HTR-8/SVneo (cell line): ENCODE measurements around the gene CDK11B.
"Not testable (repeated sequence)": the region's sequence is repeated elsewhere in the genome, so short reads cannot be mapped to it uniquely, and the experiment has no call there.

Experiments used
- DNase-seq: peaks from one replicate; pipeline ENCODE4 v3.0.0; 2011; ENCODE audit warnings: low spot score, mixed read lengths; ENCODE audit not compliant: insufficient read length
- FAIRE-seq: peaks from 2 replicates; lab custom pipeline; 2011; peaks lifted over from hg19 to GRCh38; lab: Jason Lieb, UNC

The CDK11B gene

DNA sequence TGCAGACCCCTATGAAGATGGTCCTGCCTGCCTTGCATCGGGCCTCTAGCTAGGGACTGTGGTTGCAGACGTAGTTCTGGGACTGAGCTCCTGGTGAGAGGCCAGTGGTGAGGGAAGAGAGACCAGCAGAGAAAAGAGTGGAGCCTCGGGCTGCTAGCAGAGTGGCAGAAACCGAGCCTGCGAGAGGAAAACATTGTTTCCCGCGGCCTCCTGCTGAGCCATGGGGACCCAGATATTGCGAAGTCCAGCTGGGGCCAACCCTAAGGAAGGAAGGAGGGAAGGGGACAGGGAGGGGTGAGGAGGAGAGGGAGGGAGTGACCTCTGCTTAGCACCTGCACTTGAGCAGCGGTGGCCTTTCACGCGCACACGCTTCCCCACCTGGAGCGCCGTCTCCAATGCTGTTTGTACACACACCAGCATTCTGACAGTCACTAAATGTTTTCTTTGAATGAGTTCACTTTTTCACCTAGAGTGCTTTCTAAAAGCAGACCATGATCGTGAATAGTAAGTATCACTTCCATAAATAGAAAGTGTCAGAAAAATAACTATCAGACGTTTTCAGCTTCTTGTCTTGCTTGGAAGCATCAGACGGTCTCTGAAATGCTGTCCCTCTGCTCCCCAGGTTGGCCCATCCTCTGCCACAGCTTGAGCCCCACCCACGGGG lies 56.4 kb downstream of the CDK11B start:
- DNase-seq: no peak
- no peak for FAIRE-seq

DNA sequence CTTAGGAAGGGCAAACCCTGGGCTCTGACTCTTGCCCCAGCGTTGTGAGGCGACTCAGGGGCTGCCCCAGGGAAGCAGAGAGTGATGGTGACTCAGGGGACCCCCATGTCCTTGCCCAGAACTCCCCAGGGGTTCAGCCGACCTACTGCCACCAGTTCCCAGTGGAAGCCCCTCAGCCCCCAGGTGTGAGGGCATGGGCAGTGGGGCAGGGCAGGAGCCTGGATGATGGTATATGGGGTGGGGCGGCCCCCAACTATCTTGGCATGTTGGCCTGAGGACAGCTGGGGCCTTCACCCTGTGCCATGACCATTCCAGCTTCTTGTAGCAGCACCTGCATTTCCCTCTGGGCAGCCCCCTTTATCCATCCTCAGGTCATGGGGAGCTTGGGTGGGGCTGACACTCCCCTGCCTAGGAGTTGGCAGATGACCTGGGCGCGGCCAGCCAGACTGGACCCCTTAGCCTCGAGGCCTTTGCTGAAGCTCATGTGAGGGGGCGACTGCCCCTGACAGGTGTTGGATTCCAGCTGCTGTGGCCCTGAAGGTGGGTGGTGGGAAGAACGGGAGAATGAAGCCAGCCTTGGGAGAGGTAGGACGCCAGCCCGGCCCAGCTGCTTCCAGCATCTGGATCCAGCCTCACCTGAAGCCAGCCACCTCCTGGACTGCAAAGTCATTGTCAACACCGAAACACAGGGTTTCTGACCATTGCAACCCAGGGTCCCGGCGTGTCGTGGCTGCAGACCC lies 57.1 kb downstream of the CDK11B start:
- no peak for FAIRE-seq
- DNase-seq: no peak

DNA sequence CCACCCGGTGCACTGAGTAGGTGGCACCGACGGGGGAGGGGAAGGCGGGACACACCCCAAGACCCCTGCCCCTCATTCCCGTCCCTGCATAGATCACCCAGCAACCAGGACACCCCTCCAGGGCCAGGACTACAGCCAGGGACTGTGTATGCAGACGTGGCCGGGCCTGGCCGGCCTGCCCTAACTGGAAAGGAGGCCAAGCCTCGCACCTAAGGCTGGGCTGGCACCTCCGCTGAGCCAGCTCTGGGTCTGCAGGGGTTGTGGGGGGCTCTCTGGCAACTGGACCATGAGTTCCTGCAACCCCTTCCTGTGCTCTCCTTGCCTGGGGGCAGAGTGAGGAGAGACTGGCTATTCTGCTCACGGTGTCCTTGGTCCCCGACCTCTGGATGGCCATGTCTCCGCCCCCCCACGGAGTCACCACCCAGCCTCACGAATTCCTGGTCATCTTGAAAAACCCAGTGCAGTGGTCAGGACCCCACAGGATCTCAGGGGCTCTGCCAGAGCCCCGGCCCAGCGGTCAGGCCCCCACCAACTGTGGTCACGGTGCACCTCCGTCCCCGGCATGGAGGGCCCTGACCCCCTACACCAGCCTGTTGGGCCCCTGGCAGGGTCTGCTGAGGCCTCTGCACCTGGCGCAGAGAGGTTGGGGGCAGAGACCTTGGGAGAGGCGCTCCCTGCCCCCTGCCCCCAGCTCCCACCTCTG lies 57.8 kb downstream of the CDK11B start:
- DNase-seq (no peak), FAIRE-seq (no peak)

DNA sequence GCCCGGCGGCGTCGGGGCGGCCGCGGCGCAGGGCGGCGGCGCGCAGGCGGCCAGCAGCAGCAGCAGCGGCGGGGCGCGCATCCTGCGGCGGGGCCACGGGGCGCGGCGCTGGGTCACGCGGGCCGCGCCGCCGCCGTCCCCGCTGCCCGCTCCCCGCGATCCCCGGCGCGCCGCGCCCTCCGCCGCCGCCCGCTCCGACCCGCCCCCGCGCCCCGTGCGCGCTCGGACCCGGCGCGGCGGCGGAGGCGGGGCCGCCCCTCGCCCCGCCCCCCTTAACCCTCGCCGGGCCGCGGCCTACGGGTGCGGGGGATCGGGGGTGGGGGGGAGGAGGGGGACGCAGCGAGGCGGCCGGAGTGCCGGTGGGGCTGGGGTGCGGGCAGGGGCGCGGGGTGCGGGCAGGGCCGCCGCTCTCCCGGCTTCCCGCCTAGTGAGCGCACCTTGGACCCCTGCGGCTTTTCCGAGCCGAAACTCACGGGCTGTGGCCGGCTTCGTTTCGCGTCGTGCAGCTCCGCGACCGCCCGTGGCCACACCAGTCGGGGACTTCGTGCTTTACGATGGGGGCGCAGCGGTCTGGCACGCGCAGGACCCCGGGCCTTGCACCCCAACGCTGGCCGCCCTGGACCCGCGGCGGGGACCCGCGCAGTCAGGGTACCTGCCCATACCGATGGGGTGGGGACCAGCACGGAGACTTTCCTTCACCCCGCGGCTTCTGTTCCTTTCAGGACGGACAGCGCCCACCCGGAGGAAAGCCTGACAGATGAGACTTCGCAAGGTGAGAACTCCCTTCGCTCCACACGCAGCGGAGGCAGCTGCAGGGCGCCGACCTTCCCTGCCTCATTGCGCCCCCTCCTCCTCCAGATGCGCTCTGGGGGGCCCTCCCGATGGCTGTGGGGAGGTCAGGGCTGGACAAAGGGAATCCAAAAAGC lies 58.6 kb downstream of the CDK11B start, which contains the start of gene FNDC10:
FNDC10 (minus strand) TSS at position 201 of the 926 bp plus-strand sequence; CDS start at position 81, 120 bp downstream.
- DNase-seq: no peak
- no peak for FAIRE-seq

DNA sequence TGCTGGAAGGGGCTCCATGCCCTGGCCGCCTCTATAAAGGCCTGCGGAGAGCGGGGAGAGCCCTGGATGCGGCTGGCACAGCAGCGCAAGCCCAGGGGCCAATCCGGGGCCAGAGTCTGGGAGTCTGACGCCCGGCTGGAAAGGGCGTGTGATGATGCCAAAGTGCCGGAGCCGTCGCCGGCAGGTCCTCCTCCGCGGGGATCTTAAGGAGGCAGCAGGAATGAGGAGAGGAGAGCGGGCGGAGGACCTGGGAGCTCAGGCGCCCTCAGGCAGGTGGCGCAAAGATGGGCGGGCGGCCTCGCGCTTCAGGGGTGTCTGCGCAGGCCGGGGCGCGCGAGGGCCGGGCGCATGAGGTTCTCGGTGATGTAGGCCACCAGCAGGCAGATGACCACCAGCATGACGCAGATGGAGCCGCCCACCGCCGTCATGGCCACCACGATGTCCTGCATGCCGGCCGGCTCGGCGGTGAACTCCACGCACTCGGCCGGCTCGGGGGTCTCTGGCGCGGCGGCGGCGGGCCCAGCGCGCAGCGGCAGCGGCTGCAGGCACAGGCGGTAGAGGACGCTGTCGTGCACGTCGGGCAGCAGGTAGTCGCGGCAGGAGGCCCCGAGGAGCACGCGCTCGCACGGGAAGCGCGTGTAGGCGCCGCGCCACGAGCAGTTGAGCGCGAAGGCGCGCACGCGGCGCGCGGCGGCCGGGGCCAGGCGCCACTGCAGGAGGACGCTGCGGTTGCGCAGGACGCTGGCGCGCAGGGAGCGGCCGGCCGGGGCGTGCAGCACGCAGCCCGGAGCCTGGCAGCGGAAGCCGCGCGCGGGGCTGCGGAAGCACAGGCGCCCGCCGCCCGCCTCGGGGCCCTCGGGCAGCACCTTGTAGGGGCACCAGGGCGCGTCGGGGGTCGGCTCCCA lies 59.5 kb downstream of the CDK11B start:
- DNase-seq (no peak), FAIRE-seq (no peak)

DNA sequence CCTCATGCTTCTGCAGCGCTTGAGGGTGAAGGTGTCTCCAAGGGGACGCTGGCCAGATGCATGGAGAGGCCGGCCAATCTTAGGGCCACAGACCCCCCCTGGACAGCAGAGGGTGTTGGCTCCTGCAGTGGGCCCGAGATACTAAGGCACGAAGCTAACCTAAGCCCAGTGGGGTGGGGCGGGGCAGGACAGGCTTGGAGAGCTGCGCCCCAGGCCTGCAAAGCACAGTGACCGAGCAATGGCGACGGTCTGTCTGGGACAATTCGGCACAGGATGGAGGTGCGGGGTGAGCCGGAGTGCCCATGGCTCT lies 60.1 kb downstream of the CDK11B start:
- DNase-seq (no peak), FAIRE-seq (no peak)

DNA sequence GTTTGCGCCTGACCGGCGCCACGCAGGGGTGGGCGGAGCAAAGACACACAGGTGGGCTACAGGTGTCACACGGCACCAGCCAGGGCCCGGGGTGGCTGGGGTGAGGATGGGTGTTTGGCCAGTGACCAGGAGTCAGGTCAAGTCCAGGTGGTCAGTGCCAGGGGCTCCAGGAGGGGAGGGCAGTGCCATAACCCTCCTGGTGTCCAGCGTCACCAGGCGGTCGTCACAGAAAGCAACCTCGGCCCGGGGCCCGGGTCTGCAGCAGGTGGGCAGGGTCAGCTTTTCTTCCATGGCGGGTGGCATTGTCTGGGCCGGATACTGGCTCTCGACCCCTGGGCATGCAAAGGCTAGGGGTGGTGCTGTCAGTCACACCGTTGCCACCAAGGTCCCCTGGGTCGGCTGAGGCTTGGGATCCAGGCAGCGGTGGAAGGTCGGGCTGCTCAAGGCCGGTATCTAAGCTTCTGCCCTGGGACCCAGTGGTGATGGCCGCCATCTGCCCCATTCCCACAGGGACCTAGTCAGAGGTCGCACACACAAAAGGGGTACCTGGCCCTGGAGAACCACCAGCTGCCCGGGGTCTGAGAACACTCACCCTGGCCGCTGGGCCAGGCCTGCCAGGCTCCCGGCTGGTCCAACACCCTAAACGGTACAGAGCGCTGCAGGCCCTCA lies 60.6 kb downstream of the CDK11B start:
- no peak for DNase-seq
- FAIRE-seq: no peak

DNA sequence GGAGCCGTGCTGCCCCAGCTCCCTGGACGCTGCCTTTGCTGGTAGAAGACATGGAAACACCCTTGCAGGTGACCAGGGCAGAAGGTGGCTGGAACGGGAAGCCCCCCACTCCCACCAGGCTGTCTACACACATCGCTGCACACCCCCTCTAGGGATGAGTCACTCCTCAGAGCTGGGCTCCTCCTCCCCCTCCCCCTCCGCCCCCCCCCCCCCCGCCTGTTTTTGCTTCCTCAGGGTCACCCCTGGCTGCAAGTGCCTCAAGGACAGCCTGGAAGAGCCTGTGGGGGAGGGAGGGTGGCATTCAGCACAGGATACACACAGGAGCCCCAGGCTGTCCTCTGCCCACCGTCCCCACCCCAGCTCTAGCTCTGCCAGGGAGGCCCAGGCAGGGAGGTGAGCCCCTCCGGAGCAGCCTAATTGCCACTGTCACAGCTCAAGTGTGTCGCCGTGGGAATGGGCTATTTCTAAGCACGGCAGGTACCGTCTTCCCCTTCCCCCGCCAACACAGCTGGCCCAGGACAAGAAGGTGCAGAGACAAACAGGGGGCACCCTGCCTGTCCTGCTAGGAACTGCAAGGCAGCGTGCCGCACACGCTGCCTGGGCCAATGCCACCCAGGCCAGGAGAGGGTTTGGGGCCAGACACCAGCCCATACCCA lies 61.4 kb downstream of the CDK11B start:
- FAIRE-seq: no peak
- DNase-seq: no peak

DNA sequence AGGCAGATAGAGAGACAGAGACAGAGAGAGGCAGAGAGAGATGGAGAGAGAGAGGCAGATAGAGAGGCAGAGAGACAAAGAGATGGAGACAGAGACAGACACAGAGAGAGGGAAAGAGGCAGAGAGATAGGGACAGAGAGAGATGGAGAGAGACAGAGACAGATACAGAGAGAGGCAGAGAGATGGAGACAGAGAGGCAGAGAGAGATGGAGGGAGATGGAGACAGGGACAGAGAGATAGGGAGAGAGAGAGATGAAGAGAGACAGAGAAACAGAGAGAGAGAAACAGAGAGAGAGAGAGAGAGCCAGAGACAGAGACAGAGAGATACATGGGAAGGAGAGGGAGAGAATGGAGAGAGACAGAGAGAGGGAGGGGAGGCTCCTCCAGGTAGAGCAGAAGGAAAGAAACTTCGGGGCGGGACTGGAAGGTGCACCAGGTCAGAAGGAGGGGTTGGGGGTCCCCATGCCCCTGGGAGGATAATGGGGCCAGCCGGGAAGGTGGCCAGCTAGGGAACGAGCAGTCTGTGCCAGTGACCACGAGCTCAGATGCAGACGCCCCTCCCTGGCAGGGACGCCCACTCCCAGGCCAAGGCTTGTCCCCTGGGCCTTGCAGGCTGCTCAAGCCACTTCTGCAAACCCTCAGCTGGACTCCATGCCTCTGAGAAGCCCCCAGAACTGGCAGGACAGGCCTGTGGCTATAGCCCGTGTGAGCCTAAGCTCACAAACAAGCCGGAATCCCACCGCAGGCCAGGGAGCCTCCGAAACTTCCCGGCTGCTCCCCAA lies 62.1 kb downstream of the CDK11B start:
- DNase-seq (no peak), FAIRE-seq (no peak)

DNA sequence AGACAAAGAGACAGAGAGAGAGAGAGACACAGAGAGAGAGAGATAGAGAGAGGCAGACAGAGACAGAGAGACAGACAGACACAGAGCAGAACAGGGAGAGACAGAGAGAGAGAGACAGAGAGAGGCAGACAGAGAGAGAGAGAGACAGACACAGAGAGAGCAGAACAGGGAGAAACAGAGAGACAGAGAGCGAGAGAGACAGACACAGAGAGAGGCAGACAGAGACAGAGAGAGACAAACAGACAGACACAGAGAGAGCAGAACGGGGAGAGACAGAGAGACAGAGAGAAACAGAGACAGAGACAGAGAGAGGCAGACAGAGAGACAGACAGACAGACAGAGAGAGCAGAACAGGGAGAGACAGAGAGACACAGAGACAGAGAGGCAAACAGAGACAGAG lies 63.5 kb downstream of the CDK11B start:
- FAIRE-seq, DNase-seq: not testable (repeated sequence)

DNA sequence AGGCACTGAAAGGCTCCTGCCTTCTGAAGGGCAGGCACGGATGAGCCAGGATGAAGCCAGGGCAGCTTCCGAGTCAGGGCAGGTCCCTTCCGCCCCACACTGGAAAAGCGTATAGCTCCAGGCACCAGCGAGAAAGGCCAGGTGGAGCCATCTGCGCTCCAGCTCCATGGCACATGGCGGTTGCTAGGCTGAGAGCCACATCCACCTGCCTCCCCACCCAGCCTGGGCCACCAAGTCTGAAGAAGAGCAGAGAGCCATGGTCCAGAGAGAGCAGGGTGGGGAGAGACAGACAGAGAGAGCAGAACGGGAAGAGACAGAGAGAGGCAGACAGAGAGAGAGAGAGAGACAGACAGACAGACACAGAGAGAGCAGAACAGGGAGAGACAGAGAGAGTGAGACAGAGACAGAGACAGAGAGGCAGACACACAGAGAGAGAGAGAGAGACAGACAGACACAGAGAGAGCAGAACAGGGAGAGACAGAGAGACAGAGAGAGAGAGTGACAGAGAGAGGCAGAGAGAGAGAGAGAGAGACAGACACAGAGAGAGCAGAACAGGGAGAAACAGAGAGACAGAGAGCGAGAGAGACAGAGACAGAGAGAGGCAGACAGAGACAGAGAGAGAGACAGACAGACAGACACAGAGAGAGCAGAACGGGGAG lies 64.1 kb downstream of the CDK11B start:
- FAIRE-seq (no peak), DNase-seq (no peak)

DNA sequence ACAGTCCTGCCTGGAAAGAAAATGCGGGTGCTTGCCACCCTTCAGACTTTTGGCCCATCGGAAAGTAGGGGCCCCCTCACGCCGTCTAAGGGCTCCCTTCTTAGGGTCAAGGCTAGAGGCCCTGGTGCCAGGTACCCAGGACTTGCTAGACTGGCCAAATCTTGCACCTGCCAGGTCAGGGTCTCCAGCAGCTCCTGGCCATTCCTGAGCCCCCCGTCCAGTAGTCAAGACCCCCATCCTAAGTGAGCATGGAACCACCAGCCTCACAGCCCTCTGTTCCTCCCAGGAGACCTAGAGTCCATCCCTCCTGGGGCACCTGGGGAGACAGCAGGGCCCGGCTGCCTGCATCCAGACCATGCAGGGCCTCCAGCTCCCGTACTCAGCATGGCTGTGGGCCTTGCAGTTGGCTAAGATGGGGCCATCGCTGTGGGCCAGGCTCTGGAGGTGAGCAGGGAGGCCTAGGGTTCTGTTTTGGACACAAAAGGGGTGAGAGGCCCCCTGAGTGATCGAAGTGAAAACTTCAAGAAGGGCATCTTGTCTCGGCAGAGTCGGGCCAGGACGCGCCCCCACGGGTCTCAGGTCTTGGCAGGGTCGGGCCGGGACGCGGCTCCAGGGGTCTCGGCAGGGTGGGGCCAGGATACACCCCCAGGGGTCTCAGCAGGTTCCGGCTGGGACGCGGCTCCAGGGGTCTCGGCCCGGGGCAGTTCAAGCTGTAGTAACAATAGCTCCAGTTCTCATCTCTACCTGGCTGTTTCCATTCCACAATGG lies 64.8 kb downstream of the CDK11B start:
- DNase-seq (no peak), FAIRE-seq (no peak)

DNA sequence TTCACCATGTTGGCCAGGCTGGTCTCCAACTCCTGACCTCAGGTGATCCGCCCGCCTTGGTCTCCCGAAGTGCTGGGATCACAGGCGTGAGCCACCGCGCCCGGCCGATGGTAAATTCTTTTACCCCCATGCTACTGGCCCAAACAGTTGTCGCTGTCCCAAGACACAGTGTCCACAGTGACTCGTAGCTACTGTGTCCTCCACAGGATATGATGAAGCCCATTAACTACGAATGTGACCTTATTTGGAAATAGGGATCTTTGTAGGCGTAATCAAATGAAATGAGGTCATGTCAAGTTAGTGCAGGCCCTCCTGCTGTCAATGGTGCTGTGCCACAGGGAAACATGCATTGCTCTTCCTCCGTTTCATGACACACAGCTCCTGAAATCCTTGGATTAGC lies 67.4 kb downstream of the CDK11B start:
- DNase-seq (no peak), FAIRE-seq (peak; percentile 23)
